ENCODE results near the gene MCUB.
"Not testable (repeated sequence)": the region's sequence is repeated elsewhere in the genome, so short reads cannot be mapped to it uniquely, and the experiment has no call there.

The MCUB gene

DNA sequence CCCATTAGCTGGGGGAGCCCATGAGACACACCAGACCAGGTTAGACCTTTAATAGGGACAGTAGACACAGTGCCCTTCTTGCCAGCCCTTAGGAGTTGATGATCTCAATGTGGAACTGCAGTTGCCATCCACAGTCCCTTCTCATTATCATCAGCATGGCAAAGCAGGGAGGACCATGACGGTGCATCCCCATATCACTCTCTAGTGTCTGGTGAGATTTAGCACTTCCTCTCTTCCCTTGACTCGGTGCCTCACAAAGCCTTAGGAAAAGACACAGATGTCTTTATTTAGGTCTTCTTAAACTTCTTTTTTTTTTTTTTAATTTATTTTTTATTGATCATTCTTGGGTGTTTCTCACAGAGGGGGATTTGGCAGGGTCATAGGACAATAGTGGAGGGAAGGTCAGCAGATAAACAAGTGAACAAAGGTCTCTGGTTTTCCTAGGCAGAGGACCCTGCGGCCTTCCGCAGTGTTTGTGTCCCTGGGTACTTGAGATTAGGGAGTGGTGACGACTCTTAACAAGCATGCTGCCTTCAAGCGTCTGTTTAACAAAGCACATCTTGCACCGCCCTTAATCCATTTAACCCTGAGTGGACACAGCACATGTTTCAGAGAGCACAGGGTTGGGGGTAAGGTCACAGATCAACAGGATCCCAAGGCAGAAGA lies 36.5 kb downstream of the MCUB start:
- H3K9ac ChIP-seq (ENCODE audit: low read depth, low read length); H3K36me3 ChIP-seq (ENCODE audit: insufficient read depth, low read length); H3K9me3 ChIP-seq (ENCODE audit: control insufficient read depth, insufficient read depth, low read length); H3K4me1 ChIP-seq (ENCODE audit: insufficient read depth, low read length): not testable (repeated sequence)

DNA sequence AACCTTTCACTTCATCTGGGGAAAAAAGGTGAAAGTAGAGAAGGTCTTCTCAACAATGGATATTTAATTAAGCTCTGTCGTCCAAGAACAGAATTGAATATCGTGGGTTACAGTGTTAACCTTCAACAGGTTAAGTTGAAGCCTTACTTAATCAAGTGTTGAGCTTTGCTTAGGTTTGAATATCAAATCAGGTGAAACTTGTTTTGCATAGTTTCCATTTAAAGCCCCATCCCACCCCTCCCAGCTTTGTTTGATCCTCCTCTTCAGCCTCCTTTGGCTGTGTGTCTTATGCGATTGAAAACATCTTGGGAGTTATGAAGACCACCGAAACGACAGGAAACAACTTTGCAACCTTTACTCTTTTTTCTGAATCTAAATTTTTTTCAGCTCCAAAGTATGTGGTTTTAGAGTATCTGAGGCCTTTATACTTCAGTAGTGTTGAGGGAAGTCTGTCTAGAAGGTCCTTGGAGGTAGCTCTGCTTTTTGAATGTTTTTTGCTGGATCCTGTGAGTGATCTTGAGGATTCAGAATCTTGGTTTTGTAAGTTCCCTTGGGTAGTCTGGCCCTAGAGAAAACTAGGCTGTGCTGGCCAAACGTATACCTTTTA lies 39.1 kb downstream of the MCUB start:
- Histone ChIP-seq H3K36me3 (ENCODE audit: insufficient read depth, low read length) (no peaks in the 10 kb centered on the region), H3K9ac (ENCODE audit: low read depth, low read length) (no peak overlapping the region), H3K9me3 (ENCODE audit: control insufficient read depth, insufficient read depth, low read length) (no peaks in the 10 kb centered on the region), H3K4me1 (ENCODE audit: insufficient read depth, low read length) (no peaks in the 10 kb centered on the region)

DNA sequence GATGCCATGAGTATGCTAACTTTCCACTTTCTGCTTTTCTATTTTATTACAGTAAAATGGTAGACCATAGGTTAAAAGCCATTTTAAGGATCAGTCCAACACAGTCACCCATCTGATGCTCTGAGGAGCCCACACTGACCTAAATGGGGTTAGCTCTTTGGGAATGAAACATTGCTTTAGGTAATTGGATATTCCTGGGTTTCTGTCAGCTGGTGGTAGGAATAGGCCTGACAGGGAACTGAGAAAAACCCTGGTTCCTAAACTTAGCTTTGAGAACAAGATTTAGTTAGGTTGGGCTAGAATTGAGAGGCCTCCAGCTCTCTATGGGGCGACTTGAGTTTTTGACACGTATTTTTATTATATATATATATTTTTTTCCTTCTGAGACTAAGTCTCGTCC lies 40.4 kb downstream of the MCUB start:
- Histone ChIP-seq H3K36me3 (ENCODE audit: insufficient read depth, low read length) (no peaks in the 10 kb centered on the region), H3K4me1 (ENCODE audit: insufficient read depth, low read length) (no peaks in the 10 kb centered on the region), H3K9ac (ENCODE audit: low read depth, low read length) (no peak overlapping the region), H3K9me3 (ENCODE audit: control insufficient read depth, insufficient read depth, low read length) (no peaks in the 10 kb centered on the region; the same call in 1 of the 2 replicates)

DNA sequence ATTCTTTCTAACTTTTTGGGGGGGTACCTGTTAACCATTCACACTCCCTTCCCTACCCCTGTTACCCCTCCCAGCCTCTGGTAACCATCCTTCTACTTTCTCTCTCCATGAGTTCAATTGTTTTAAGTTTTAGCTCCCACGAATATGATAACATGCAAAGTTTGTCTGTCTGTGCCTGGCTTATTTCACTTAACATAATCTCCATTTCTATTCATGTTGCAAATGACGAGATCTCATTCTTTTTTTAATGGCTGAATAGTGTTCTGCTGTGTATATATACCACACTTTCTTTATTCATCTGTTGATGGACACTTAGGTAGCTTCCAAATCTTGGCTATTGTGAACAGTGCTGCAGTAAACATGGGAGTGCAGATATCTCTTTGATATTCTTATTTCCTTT lies 41.3 kb downstream of the MCUB start:
- Histone ChIP-seq H3K9me3 (ENCODE audit: control insufficient read depth, insufficient read depth, low read length) (no peaks in the 10 kb centered on the region; the same call in 1 of the 2 replicates), H3K36me3 (ENCODE audit: insufficient read depth, low read length) (no peaks in the 10 kb centered on the region), H3K4me1 (ENCODE audit: insufficient read depth, low read length) (no peaks in the 10 kb centered on the region), H3K9ac (ENCODE audit: low read depth, low read length) (no peak overlapping the region)

DNA sequence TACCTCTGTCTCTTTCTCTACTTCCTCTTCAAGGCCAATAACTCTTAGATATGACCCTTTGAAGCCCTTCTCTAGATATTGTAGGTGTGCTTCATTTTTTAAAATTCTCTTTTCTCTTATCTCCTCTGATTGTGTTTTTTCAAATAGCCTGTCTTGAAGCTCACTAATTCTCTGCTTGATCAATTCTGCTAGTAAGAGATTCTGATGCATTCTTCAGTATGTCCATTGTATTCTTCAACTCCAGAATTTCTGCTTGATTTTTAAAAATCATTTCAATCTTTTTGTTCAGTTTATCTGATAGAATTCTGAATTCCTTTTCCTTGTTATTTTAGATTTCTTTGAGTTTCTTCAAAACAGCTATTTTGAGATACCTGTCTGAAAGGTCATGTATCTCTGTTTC lies 47.9 kb downstream of the MCUB start:
- H3K36me3 ChIP-seq (ENCODE audit: insufficient read depth, low read length): no peaks in the 10 kb centered on the region
- no peaks in the 10 kb centered on the region for H3K4me1 ChIP-seq (ENCODE audit: insufficient read depth, low read length)
- H3K9ac ChIP-seq (ENCODE audit: low read depth, low read length): no peak overlapping the region
- H3K9me3 ChIP-seq (ENCODE audit: control insufficient read depth, insufficient read depth, low read length): no peaks in the 10 kb centered on the region; the same call in 1 of the 2 replicates

DNA sequence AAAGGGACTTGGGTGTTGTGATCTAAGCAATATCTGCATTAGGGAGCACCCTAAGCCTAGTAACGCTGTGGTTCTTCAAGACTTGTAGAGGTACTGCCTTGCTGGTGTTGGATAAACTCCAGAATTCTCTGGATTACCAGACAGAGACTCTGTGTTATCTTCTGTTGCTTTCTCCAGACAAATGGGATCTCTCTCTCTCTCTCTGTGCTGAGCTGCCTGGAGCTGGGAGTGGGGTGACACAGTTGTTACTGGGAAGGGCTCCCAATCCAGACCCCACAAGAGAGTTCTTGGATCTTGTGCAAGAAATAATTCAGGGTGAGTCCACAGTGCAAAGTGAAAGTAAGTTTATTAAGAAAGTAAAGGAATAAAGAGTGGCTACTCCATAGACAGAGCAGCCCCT lies 48.8 kb downstream of the MCUB start:
- Histone ChIP-seq H3K4me1 (ENCODE audit: insufficient read depth, low read length) (no peaks in the 10 kb centered on the region), H3K9me3 (ENCODE audit: control insufficient read depth, insufficient read depth, low read length) (no peaks in the 10 kb centered on the region; the same call in 1 of the 2 replicates), H3K9ac (ENCODE audit: low read depth, low read length) (no peak overlapping the region), H3K36me3 (ENCODE audit: insufficient read depth, low read length) (no peaks in the 10 kb centered on the region)

DNA sequence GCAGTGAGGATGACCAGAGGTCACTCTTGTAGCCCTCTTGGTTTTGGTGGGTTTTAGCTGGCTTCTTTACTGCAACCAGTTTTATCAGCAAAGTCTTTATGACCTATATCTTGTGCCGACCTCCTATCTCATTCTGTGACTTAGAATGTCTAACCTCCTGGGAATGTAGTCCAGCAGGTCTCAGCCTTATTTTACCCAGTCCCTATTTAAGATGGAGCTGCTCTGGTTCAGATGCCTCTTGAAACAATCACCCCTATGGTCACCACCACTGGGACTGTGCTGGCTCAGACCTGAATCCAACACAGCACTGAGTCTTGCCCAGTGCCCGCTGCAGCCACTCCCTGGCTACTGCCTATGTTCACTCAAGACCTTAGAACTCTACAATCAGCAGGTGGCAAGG lies 49.4 kb downstream of the MCUB start:
- no peaks in the 10 kb centered on the region for H3K36me3 ChIP-seq (ENCODE audit: insufficient read depth, low read length)
- no peaks in the 10 kb centered on the region; the same call in 1 of the 2 replicates for H3K9me3 ChIP-seq (ENCODE audit: control insufficient read depth, insufficient read depth, low read length)
- H3K9ac ChIP-seq (ENCODE audit: low read depth, low read length): no peak overlapping the region
- no peaks in the 10 kb centered on the region for H3K4me1 ChIP-seq (ENCODE audit: insufficient read depth, low read length)

DNA sequence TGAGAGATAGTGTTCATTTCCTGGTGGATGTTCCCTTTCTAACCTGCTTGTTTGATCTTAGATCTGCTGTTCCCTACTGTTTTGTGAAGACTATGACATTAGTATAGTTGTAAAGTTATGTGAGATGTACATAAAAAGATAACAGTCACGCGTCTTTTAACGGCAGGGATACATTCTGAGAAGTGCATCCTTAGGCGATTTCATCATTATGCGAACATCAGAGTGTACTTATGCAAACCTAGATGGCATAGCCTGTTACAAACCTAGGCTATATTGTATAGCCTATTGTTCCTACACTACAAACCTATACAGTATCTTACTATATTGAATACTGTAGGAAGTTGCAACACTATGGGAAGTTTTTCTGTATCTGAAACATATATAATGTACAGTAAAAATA lies 50.4 kb downstream of the MCUB start:
- Histone ChIP-seq H3K9ac (ENCODE audit: low read depth, low read length) (no peak overlapping the region), H3K4me1 (ENCODE audit: insufficient read depth, low read length) (no peaks in the 10 kb centered on the region), H3K9me3 (ENCODE audit: control insufficient read depth, insufficient read depth, low read length) (no peaks in the 10 kb centered on the region), H3K36me3 (ENCODE audit: insufficient read depth, low read length) (no peaks in the 10 kb centered on the region)

DNA sequence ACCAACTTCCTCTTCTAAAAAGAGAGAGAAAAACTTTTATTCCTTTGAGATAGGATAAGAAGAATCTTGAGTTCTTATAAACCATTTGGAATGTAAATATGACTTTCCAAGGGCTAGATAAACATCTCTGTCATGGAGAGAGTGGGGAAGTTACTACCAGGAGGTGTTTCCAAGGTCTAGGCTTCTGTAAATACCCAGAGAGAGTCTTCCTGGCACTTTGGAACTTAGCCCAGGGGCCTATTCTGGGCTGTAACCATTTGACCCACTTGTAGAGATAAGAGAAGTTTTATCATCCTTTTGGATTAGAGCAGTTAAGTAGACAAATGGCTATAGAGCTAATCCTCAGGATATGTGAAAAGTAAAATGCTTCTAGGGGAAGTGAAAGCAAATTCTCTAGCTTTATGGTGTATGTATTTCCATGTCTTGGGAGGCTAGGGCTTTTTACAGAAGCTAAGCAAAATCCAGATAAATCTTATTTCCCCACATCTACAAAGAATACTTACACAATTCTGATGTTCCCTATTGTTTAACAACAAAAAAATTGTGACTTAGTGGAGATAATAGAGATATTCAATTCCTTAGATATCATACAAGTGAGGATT lies 51.1 kb downstream of the MCUB start:
- Histone ChIP-seq H3K4me1 (ENCODE audit: insufficient read depth, low read length) (no peaks in the 10 kb centered on the region), H3K36me3 (ENCODE audit: insufficient read depth, low read length) (no peaks in the 10 kb centered on the region), H3K9ac (ENCODE audit: low read depth, low read length) (no peak overlapping the region), H3K9me3 (ENCODE audit: control insufficient read depth, insufficient read depth, low read length) (no peaks in the 10 kb centered on the region)

DNA sequence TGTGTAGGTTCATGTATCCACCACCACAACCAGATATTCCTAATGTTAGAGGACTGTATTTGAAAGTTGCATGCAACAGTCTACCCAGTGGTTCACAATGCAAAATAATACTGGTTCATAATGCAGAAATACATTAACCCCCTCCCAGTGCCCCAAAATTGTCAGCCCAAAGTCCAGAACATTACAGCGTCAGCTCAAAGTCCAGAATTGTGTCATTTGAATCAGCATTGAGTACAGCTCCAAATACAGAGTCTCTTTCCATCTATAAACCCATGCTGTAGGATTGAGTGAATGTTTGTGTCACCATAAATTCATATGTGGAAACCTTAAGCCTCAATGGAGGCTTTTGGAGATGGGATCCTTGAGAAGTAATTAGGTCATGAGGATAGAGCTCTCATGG lies 54.0 kb downstream of the MCUB start:
- Histone ChIP-seq H3K4me1 (ENCODE audit: insufficient read depth, low read length) (no peaks in the 10 kb centered on the region), H3K36me3 (ENCODE audit: insufficient read depth, low read length) (no peaks in the 10 kb centered on the region), H3K9ac (ENCODE audit: low read depth, low read length) (no peak overlapping the region)

DNA sequence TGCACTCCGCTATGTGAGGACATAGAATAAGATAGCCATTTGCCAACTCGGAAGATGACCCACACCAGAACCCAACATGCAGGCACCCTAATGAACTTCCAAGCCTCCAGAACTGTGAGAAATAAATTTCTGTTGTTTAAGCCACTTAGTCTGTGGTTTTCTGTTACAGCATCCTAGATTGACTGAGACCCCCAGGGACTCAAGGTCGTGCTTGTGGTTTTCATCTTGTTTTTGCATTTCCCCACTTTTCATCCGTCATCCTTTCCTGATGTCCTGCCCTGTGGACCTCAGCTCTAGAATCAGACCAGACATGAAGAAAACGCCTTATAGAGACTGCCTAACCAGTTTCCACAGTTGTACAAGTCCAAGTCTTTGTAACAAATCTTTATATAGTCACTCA lies 54.4 kb downstream of the MCUB start:
- Histone ChIP-seq H3K9ac (ENCODE audit: low read depth, low read length) (no peak overlapping the region), H3K36me3 (ENCODE audit: insufficient read depth, low read length) (no peaks in the 10 kb centered on the region), H3K9me3 (ENCODE audit: control insufficient read depth, insufficient read depth, low read length) (no peaks in the 10 kb centered on the region), H3K4me1 (ENCODE audit: insufficient read depth, low read length) (no peaks in the 10 kb centered on the region)

More for the DNA sequence above, 54.0 kb downstream of the MCUB start:
- H3K9me3 ChIP-seq (ENCODE audit: control insufficient read depth, insufficient read depth, low read length): no peaks in the 10 kb centered on the region

DNA sequence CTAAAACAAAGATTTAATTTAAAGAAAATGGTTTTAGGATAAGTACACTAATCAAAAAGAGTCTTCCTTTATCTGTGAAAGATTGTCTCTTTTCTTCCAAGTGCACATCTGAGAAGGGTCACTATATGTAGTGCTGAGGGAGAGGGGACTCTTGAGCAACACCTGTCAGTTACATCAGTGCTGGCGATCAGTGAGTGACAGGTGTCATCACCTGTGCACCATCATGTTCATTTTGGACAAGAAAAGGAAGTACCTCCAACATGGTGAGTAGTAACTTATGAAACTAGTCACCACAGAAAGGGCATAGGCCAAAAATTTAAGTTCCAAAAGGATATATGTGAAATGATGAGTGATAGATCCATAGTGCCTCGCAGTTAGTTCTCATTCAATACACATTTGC lies 55.7 kb downstream of the MCUB start:
- H3K9ac ChIP-seq (ENCODE audit: low read depth, low read length): no peak overlapping the region
- H3K4me1 ChIP-seq (ENCODE audit: insufficient read depth, low read length): no peaks in the 10 kb centered on the region
- H3K9me3 ChIP-seq (ENCODE audit: control insufficient read depth, insufficient read depth, low read length): no peaks in the 10 kb centered on the region
- H3K36me3 ChIP-seq (ENCODE audit: insufficient read depth, low read length): no peaks in the 10 kb centered on the region

DNA sequence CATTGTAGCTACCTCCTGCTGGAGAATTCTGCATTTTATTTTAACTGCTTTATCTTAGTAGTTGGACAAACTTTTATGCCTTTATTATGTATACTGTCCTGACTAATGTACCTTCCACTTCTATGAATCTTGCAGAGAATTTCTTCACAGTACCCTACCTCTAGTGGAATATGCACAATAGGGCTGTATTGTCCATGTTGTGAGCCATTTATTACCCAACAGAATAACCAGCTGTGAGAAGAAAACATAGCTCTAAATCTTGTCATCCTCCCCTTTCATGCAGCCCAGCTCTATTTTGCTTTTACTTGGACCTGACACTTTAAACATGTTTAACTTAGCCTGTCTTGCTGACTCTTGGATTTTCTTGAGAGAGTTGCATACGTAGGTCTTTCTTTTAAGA lies 56.2 kb downstream of the MCUB start:
- no peaks in the 10 kb centered on the region for H3K9me3 ChIP-seq (ENCODE audit: control insufficient read depth, insufficient read depth, low read length)

DNA sequence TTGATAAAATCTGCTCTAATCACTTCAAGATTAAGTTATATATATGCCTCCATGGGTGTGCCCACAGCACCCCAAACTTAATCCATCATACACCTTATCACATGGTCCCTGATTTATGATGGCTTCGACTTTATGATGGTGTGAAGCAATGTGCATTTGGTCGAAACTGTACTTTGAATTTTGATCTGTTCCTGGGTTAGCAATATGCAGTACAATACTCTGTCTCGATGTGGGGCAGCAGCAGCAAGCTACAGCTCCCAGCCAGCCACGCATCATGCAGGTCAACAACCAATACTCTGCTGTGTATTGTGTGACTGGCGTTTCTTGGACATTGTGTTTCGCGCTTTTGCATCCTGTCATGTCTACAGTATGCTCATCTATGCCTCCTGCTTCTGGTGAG lies 62.6 kb downstream of the MCUB start:
- Histone ChIP-seq H3K36me3 (ENCODE audit: insufficient read depth, low read length) (no peaks in the 10 kb centered on the region), H3K9ac (ENCODE audit: low read depth, low read length) (no peak overlapping the region)

More for the DNA sequence above, 56.2 kb downstream of the MCUB start:
- no peaks in the 10 kb centered on the region for H3K36me3 ChIP-seq (ENCODE audit: insufficient read depth, low read length)
- H3K4me1 ChIP-seq (ENCODE audit: insufficient read depth, low read length): no peaks in the 10 kb centered on the region
- no peak overlapping the region for H3K9ac ChIP-seq (ENCODE audit: low read depth, low read length)

DNA sequence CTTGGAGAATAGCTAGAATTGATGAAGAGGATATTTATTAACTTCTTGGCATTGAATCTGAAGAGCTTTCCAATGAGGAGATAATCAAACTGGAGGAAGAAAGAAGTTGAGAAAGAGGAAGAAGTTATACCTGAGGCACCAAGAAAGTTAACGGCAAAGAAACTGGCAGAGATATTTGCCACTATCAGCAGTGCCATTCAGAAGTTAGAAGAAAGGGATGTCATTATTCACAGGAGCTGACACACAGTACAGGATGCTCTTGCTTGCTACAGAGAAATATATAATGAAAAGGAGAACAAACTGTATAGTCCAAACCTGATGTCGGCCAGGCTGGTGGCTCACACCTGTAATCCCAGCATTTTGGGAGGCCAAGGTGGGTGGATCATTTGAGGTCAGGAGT lies 64.5 kb downstream of the MCUB start:
- no peak overlapping the region for H3K9ac ChIP-seq (ENCODE audit: low read depth, low read length)
- no peaks in the 10 kb centered on the region for H3K36me3 ChIP-seq (ENCODE audit: insufficient read depth, low read length)
- H3K4me1 ChIP-seq (ENCODE audit: insufficient read depth, low read length): peaks cover 2% of the 10 kb centered on the region; the same call in 1 of the 2 replicates
- no peaks in the 10 kb centered on the region for H3K9me3 ChIP-seq (ENCODE audit: control insufficient read depth, insufficient read depth, low read length)

More for the DNA sequence above, 62.6 kb downstream of the MCUB start:
- no peaks in the 10 kb centered on the region for H3K9me3 ChIP-seq (ENCODE audit: control insufficient read depth, insufficient read depth, low read length)
- no peaks in the 10 kb centered on the region for H3K4me1 ChIP-seq (ENCODE audit: insufficient read depth, low read length)
